ENCODE data around the gene SLC15A4. TPM values are rescaled to one million over a fixed set of nuclear protein-coding genes. Genes with fewer than 3 reads are reported as not detected.

The SLC15A4 gene
- total and polyA plus RNA-seq, 4 donors = 11.7 to 42.4 (median 31.9) TPM

DNA sequence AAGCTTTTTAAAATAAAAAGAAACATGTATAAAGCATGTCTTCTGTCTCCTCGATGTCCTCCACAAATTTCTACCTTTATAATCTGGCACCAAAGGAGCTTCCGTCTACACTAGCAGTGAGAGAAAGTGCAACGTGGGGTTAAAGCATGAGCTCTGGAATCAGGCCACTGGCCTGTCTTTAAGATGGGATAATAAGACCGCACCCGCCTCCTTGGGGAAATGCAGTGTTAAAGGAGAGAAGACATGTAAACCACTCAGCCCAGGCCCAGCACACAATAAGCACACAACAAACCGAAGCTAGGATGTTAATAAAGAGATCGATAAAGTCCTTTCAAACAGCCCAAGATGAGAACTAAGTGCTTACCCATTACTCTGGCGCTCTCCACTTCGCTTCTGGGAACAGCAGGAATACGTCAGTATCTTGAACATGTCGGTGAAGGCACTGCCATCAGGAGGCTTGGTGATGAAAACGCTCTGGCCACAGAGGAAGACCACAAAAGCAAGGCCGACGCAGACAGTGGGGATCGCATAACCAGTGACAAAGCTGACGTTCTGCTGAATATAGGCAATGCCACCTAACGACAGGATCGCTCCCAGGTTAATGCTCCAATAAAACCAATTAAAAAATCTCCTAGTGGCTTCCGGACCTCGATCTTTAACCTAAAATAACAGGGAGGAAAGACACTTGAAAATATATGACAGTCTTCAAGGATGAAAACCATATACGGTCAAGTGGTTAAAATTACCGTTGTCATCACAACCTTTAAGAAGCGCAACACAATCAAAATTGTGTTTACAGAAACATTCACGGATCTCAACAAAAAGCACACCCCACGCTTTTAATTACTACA, 9.1 kb downstream of the SLC15A4 start:
- Histone ChIP-seq H3K4me1 (ENCODE audit: control insufficient read depth in 5 of 5, insufficient read depth in 5 of 5, low read length in 5 of 5) (peaks cover 0 to 16% (median 4%) of the 10 kb centered on the region in 5 donors), H3K27me3 (ENCODE audit: control insufficient read depth in 3 of 3, insufficient read depth in 3 of 3, low read length in 2 of 3) (no peaks in the 10 kb centered on the region), H3K27ac (ENCODE audit: low read depth in 1 of 2, low read length in 1 of 2) (no peak overlapping the region), H3K36me3 (ENCODE audit: control insufficient read depth in 4 of 4, insufficient read depth in 4 of 4, low read length in 4 of 4) (peaks cover 3 to 7% (median 6%) of the 10 kb centered on the region in 4 donors), H3K4me3 (no peak overlapping the region), H3K9ac (ENCODE audit: insufficient read depth in 1 of 2, low read length in 2 of 2) (no peak overlapping the region), H3K9me3 (ENCODE audit: control insufficient read depth in 4 of 4, insufficient read depth in 3 of 4, low read length in 3 of 4) (no peaks in the 10 kb centered on the region)
- DNase-seq (no peak), ATAC-seq (ENCODE audit: insufficient read depth, low FRiP score) (no peak)
- 94 to 96% methylated on average over 25 of the region's 25 CpGs for WGBS, 2 donors
- no peak for TF ChIP-seq CTCF (IDR thresholded peaks at IDR 0.05; ENCODE audit: control extremely low read depth, extremely low read depth)

DNA sequence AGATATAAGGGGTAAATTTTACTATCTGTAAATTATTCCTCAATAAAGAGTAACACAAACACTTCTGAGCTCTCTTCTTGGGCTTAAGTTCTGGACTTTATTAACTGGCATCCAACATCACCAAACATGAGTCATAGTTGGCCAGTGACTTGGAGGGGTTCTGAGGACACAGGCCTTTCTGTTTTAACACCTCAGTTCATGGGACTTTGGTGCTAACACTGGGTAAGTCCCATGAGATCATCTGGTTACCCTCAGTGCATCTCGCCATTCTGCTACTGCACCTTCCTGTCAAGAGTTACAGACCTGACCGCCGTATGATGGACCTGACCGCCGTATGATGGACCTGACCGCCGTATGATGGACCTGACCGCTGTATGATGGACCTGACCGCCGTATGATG, 9.9 kb downstream of the SLC15A4 start:
- peaks cover 1 to 7% (median 6%) of the 10 kb centered on the region in 4 donors for H3K36me3 ChIP-seq (ENCODE audit: control insufficient read depth in 4 of 4, insufficient read depth in 4 of 4, low read length in 4 of 4)
- no peak for DNase-seq
- peaks cover 0 to 16% (median 4%) of the 10 kb centered on the region in 5 donors for H3K4me1 ChIP-seq (ENCODE audit: control insufficient read depth in 5 of 5, insufficient read depth in 5 of 5, low read length in 5 of 5)
- H3K9ac ChIP-seq (ENCODE audit: insufficient read depth in 1 of 2, low read length in 2 of 2) = no peak overlapping the region
- WGBS, 2 donors = 80 to 83% methylated on average over 10 of the region's 10 CpGs
- H3K27me3 ChIP-seq (ENCODE audit: control insufficient read depth in 3 of 3, insufficient read depth in 3 of 3, low read length in 2 of 3) = no peaks in the 10 kb centered on the region
- no peaks in the 10 kb centered on the region for H3K9me3 ChIP-seq (ENCODE audit: control insufficient read depth in 4 of 4, insufficient read depth in 3 of 4, low read length in 3 of 4)
- no peak for TF ChIP-seq CTCF (IDR thresholded peaks at IDR 0.05; ENCODE audit: control extremely low read depth, extremely low read depth)
- H3K4me3 ChIP-seq = no peak overlapping the region
- ATAC-seq (ENCODE audit: insufficient read depth, low FRiP score) = no peak
- H3K27ac ChIP-seq (ENCODE audit: low read depth in 1 of 2, low read length in 1 of 2) = no peak overlapping the region

DNA sequence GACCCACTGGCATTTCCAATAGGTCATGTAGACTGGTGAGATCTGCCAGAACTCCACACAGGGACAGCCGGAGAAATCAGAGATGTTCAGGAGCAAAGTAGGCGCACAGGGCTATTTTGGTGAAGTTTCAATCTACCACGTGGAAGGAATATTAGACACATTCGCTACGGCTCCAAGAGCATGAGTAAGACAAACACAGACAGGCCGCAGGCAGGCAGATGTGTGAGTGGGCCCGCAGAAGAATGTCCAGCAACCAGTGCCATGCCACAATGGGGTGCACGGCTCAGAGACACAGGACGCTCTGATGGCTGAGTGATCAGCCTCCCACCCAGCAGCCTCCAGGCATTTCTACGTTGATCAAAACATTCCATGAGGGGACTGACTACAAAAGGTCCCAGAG, 10.4 kb downstream of the SLC15A4 start:
- ATAC-seq (ENCODE audit: insufficient read depth, low FRiP score) (no peak), DNase-seq (no peak)
- Histone ChIP-seq H3K4me3 (no peak overlapping the region), H3K27ac (ENCODE audit: low read depth in 1 of 2, low read length in 1 of 2) (no peak overlapping the region), H3K9me3 (ENCODE audit: control insufficient read depth in 4 of 4, insufficient read depth in 3 of 4, low read length in 3 of 4) (no peaks in the 10 kb centered on the region), H3K9ac (ENCODE audit: insufficient read depth in 1 of 2, low read length in 2 of 2) (no peak overlapping the region), H3K27me3 (ENCODE audit: control insufficient read depth in 3 of 3, insufficient read depth in 3 of 3, low read length in 2 of 3) (no peaks in the 10 kb centered on the region), H3K4me1 (ENCODE audit: control insufficient read depth in 5 of 5, insufficient read depth in 5 of 5, low read length in 5 of 5) (peaks cover 0 to 14% (median 4%) of the 10 kb centered on the region in 5 donors), H3K36me3 (ENCODE audit: control insufficient read depth in 4 of 4, insufficient read depth in 4 of 4, low read length in 4 of 4) (peaks cover 6 to 9% (median 8%) of the 10 kb centered on the region in 4 donors)
- 97 to 100% methylated on average over 10 of the region's 10 CpGs for WGBS, 2 donors
- no peak for TF ChIP-seq CTCF (IDR thresholded peaks at IDR 0.05; ENCODE audit: control extremely low read depth, extremely low read depth)

All from lung (tissue), 12 donors.